Measurements from ENCODE around the gene PPP2R5A. TPM values are rescaled to one million over a fixed set of nuclear protein-coding genes. Genes with fewer than 3 reads are reported as not detected.

PPP2R5A gene
- total and polyA plus RNA-seq, 2 of the 13 experiments (the other 11 are each of a cell fraction or from before 2014, with no cell fraction given): 22.0 to 31.4 TPM

- TF ChIP-seq, protein P1, sequence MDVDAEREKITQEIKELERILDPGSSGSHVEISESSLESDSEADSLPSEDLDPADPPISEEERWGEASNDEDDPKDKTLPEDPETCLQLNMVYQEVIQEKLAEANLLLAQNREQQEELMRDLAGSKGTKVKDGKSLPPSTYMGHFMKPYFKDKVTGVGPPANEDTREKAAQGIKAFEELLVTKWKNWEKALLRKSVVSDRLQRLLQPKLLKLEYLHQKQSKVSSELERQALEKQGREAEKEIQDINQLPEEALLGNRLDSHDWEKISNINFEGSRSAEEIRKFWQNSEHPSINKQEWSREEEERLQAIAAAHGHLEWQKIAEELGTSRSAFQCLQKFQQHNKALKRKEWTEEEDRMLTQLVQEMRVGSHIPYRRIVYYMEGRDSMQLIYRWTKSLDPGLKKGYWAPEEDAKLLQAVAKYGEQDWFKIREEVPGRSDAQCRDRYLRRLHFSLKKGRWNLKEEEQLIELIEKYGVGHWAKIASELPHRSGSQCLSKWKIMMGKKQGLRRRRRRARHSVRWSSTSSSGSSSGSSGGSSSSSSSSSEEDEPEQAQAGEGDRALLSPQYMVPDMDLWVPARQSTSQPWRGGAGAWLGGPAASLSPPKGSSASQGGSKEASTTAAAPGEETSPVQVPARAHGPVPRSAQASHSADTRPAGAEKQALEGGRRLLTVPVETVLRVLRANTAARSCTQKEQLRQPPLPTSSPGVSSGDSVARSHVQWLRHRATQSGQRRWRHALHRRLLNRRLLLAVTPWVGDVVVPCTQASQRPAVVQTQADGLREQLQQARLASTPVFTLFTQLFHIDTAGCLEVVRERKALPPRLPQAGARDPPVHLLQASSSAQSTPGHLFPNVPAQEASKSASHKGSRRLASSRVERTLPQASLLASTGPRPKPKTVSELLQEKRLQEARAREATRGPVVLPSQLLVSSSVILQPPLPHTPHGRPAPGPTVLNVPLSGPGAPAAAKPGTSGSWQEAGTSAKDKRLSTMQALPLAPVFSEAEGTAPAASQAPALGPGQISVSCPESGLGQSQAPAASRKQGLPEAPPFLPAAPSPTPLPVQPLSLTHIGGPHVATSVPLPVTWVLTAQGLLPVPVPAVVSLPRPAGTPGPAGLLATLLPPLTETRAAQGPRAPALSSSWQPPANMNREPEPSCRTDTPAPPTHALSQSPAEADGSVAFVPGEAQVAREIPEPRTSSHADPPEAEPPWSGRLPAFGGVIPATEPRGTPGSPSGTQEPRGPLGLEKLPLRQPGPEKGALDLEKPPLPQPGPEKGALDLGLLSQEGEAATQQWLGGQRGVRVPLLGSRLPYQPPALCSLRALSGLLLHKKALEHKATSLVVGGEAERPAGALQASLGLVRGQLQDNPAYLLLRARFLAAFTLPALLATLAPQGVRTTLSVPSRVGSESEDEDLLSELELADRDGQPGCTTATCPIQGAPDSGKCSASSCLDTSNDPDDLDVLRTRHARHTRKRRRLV (CRISPR knock-in tag; IDR thresholded peaks at IDR 0.05): peak; percentile 80
- TF ChIP-seq, protein P2, sequence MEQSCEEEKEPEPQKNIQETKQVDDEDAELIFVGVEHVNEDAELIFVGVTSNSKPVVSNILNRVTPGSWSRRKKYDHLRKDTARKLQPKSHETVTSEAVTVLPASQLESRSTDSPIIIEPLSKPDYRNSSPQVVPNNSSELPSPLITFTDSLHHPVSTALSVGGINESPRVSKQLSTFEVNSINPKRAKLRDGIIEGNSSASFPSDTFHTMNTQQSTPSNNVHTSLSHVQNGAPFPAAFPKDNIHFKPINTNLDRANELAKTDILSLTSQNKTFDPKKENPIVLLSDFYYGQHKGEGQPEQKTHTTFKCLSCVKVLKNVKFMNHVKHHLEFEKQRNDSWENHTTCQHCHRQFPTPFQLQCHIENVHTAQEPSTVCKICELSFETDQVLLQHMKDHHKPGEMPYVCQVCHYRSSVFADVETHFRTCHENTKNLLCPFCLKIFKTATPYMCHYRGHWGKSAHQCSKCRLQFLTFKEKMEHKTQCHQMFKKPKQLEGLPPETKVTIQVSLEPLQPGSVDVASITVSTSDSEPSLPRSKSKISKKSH (CRISPR knock-in tag; IDR thresholded peaks at IDR 0.05; ENCODE audit: borderline replicate concordance): peak; percentile 3; the same call in 1 of the 2 replicates
- TF ChIP-seq AHR (CRISPR knock-in tag; IDR thresholded peaks at IDR 0.05) (no peak), AGO2 (optimal IDR thresholded peaks at IDR 0.05; ENCODE audit: low read depth, low read length) (no peak), FOXO1 (CRISPR knock-in tag; IDR thresholded peaks at IDR 0.05) (no peak), ZNF282 (IDR thresholded peaks at IDR 0.05; ENCODE audit: partially characterized antibody) (no peak), MAFF (IDR thresholded peaks at IDR 0.05; ENCODE audit: low read depth, low read length) (no peak), NPAS2 (CRISPR knock-in tag; IDR thresholded peaks at IDR 0.05; ENCODE audit: borderline replicate concordance) (no peak), NCOA2 (CRISPR knock-in tag; IDR thresholded peaks at IDR 0.05) (no peak), MAFG (CRISPR knock-in tag; IDR thresholded peaks at IDR 0.05) (no peak), TEAD3 (CRISPR knock-in tag; optimal IDR thresholded peaks at IDR 0.05; ENCODE audit: borderline replicate concordance) (peak; percentile 39), NKX3-1 (CRISPR knock-in tag; IDR thresholded peaks at IDR 0.05) (no peak), TIGD3 (CRISPR knock-in tag; IDR thresholded peaks at IDR 0.05; ENCODE audit: borderline replicate concordance) (no peak), ZNF260 (CRISPR knock-in tag; IDR thresholded peaks at IDR 0.05; ENCODE audit: borderline replicate concordance, low read depth) (no peak), ZNF557 (CRISPR knock-in tag; IDR thresholded peaks at IDR 0.05) (0 out of 2 replicates have a peak, but pooled peaks have one; percentile 83), ZNF552 (CRISPR knock-in tag; IDR thresholded peaks at IDR 0.05; ENCODE audit: borderline replicate concordance) (no peak), KDM5B (CRISPR knock-in tag; IDR thresholded peaks at IDR 0.05; ENCODE audit: borderline replicate concordance) (no peak), ZNF432 (CRISPR knock-in tag; IDR thresholded peaks at IDR 0.05; ENCODE audit: borderline replicate concordance) (no peak), JUN (CRISPR knock-in tag; IDR thresholded peaks at IDR 0.05) (no peak; the same call in 1 of the 2 replicates)
Observed at GRCh38 chr1:212284744-212285684, at the start of gene PPP2R5A (continued).

Data from HepG2 (cell line).